Stimulated activated CD8-positive, alpha-beta memory T cell treated with anti-CD3 and anti-CD28 coated beads, Interleukin-4, amount 100 ng/mL, for 48 hours (primary cell): ENCODE data around the gene EEA1.
"Not testable (repeated sequence)": the region's sequence is repeated elsewhere in the genome, so short reads cannot be mapped to it uniquely, and the experiment has no call there.

ENCODE experiments used
- DNase-seq: peaks from one replicate; pipeline ENCODE4 v3.0.0-alpha.2; 2020

Gene EEA1

GRCh38 chr12:92794814-92795213, 134.3 kb downstream of the EEA1 start:
- no peak for DNase-seq

GRCh38 chr12:92794356-92794755, 134.7 kb downstream of the EEA1 start:
- not testable (repeated sequence) for DNase-seq

GRCh38 chr12:92786045-92786444, 143.1 kb downstream of the EEA1 start:
- DNase-seq: no peak

- no peak for DNase-seq
Observed at GRCh38 chr12:92785563-92785950, 143.5 kb downstream of the EEA1 start.

GRCh38 chr12:92784797-92785562, 144.1 kb downstream of the EEA1 start:
- no peak for DNase-seq

- no peak for DNase-seq
Observed at GRCh38 chr12:92784356-92784755, 144.7 kb downstream of the EEA1 start.

GRCh38 chr12:92779902-92780301, 149.2 kb downstream of the EEA1 start:
- no peak for DNase-seq

GRCh38 chr12:92778525-92778924, 150.6 kb downstream of the EEA1 start:
- DNase-seq: no peak

- no peak for DNase-seq
Observed at GRCh38 chr12:92775416-92775815, 153.7 kb downstream of the EEA1 start.

GRCh38 chr12:92771001-92771400, 158.1 kb downstream of the EEA1 start:
- DNase-seq: no peak

- no peak for DNase-seq
Observed at GRCh38 chr12:92769124-92769901, 159.8 kb downstream of the EEA1 start.

GRCh38 chr12:92765871-92766270, 163.2 kb downstream of the EEA1 start:
- no peak for DNase-seq

GRCh38 chr12:92764831-92765230, 164.3 kb downstream of the EEA1 start:
- no peak for DNase-seq

GRCh38 chr12:92762773-92763172, 166.3 kb downstream of the EEA1 start:
- DNase-seq: no peak

GRCh38 chr12:92759634-92760268, 169.3 kb downstream of the EEA1 start:
- no peak for DNase-seq

GRCh38 chr12:92757597-92758121, 171.4 kb downstream of the EEA1 start:
- DNase-seq: no peak

GRCh38 chr12:92756898-92757596, 172.0 kb downstream of the EEA1 start:
- no peak for DNase-seq

GRCh38 chr12:92753976-92754885, 174.9 kb downstream of the EEA1 start:
- no peak for DNase-seq

GRCh38 chr12:92749691-92750090, 179.4 kb downstream of the EEA1 start:
- not testable (repeated sequence) for DNase-seq

GRCh38 chr12:92747151-92747550, 181.9 kb downstream of the EEA1 start:
- no peak for DNase-seq

- no peak for DNase-seq
Observed at GRCh38 chr12:92745856-92746550, 183.1 kb downstream of the EEA1 start.
